Ramos (cell line): ENCODE measurements around the gene CWC27.

Source experiments
- in situ Hi-C: fragments of 300-500 bp; cut with MboI; formaldehyde crosslinking; loops from one replicate; pipeline ENCODE4 v1.14.3; 2022; ENCODE audit warnings: low sequenced_read_pairs; ENCODE audit not compliant: unreplicated experiment

CWC27 gene

GRCh38 chr5:64768358-64769312 is at the start of gene CWC27, which contains the start of gene SREK1IP1:
TSS of gene CWC27 (plus strand) at chr5:64768930. CDS start at chr5:64769147, 217 bp downstream.
TSS of gene SREK1IP1 (minus strand) at chr5:64768691. CDS start at chr5:64768517, 174 bp downstream.
- in situ Hi-C loops: no loop called here

GRCh38 chr5:64722588-64722987 is 46.1 kb upstream of the CWC27 start:
- in situ Hi-C loops: no loop called here

GRCh38 chr5:64727150-64727549 is 41.6 kb upstream of the CWC27 start:
- in situ Hi-C loops: no loop called here

GRCh38 chr5:64742411-64742810 is 26.3 kb upstream of the CWC27 start:
- in situ Hi-C loops: no loop called here

- in situ Hi-C loops: no loop called here
These were observed 25.9 kb upstream of the CWC27 start for GRCh38 chr5:64742821-64743220.

- in situ Hi-C loops: no loop called here
These were observed 23.8 kb upstream of the CWC27 start for GRCh38 chr5:64744914-64745313.

GRCh38 chr5:64746446-64746845 is 22.3 kb upstream of the CWC27 start:
- in situ Hi-C loops: no loop called here

GRCh38 chr5:64749385-64749784 is 19.3 kb upstream of the CWC27 start:
- in situ Hi-C loops: no loop called here

GRCh38 chr5:64754066-64754465 is 14.7 kb upstream of the CWC27 start:
- in situ Hi-C loops: no loop called here

GRCh38 chr5:64758901-64759300 is 9.8 kb upstream of the CWC27 start:
- in situ Hi-C loops: no loop called here

- in situ Hi-C loops: no loop called here
These were observed 8.6 kb upstream of the CWC27 start for GRCh38 chr5:64759960-64760660.

GRCh38 chr5:64763948-64764503 is 4.7 kb upstream of the CWC27 start:
- in situ Hi-C loops: no loop called here

GRCh38 chr5:64765804-64766504 is 2.8 kb upstream of the CWC27 start:
- in situ Hi-C loops: no loop called here

GRCh38 chr5:64766941-64767340 is 1.8 kb upstream of the CWC27 start:
- in situ Hi-C loops: no loop called here

- in situ Hi-C loops: no loop called here
These were observed 772 bp upstream of the CWC27 start for GRCh38 chr5:64767959-64768357.

GRCh38 chr5:64769855-64770254 is 1.1 kb downstream of the CWC27 start:
- in situ Hi-C loops: loop anchor here (10.0 kb wide), 1 partner anchor 535 kb away; no protein-coding TSS in a partner anchor

- in situ Hi-C loops: loop anchor here (10.0 kb wide), 1 partner anchor 537 kb away; no protein-coding TSS in a partner anchor
These were observed 3.0 kb downstream of the CWC27 start for GRCh38 chr5:64771736-64772135.

- in situ Hi-C loops: loop anchor here (10.0 kb wide), 1 partner anchor 539 kb away; no protein-coding TSS in a partner anchor
These were observed 4.8 kb downstream of the CWC27 start for GRCh38 chr5:64773533-64773932.

- in situ Hi-C loops: loop anchor here (10.0 kb wide), 1 partner anchor 540 kb away; no protein-coding TSS in a partner anchor
These were observed 6.6 kb downstream of the CWC27 start for GRCh38 chr5:64775291-64775690.

- in situ Hi-C loops: loop anchor here (5.0 kb wide), 1 partner anchor 152 kb away; no protein-coding TSS in a partner anchor
These were observed 15.8 kb downstream of the CWC27 start for GRCh38 chr5:64784451-64785025.
